K562 (cell line): ENCODE data around the gene TTC28. TPM values are rescaled to one million over a fixed set of nuclear protein-coding genes. Genes with fewer than 3 reads are reported as not detected.

ENCODE experiments used
- ATAC-seq: fragments of 200-7000 bp; cut with Tn5 transposase; 3 replicates; pipeline ENCODE4 v1.9.1; 2020; ENCODE audit warnings: moderate library complexity
- BruUV-seq: library from RNA; stranded (reverse); fragments of 400-500 nt; replicated peaks from 2 replicates; lab custom pipeline; 2021; lab: Mats Ljungman, UMichigan
- CTCF ChIA-PET: fragments of 300-600 bp; formaldehyde crosslinking; extraction: SDS; loops from one replicate; lab custom pipeline; 2021; ENCODE audit warnings: low intra/inter-chr PET ratio; lab: Yijun Ruan, JAX
- POLR2A ChIA-PET: fragments of 300-600, 350-650 bp; sonication (Branson Sonifier 250); formaldehyde crosslinking; extraction: SDS; loops from one replicate; lab custom pipeline; 2021; ENCODE audit warnings: antibody characterized with exemption, inconsistent platforms; lab: Yijun Ruan, JAX
- DNase-seq, 4 experiments: peaks; one replicate each; pipeline versions ENCODE4 v3.0.0 to v3.0.0-alpha.2; 2011 to 2018; ENCODE audit warnings: low spot score in 3 of 4, mixed read lengths in 3 of 4; ENCODE audit errors: extremely low read depth in 1 of 4
- FAIRE-seq: peaks from 2 replicates; lab custom pipeline; 2011; peaks lifted over from hg19 to GRCh38; lab: Jason Lieb, UNC
- H2AFZ ChIP-seq: 2 replicates; pipeline ENCODE4 v1.6.0; 2011; ENCODE audit warnings: low read depth, low read length, control low read depth, inconsistent platforms
- H3K27ac ChIP-seq: fragments of 200-600 bp; 3 replicates; pipeline ENCODE4 v1.8.0; 2011; ENCODE audit warnings: low read depth, mild to moderate bottlenecking, control low read depth, inconsistent platforms, low read length, moderate library complexity, mixed read lengths; ENCODE audit errors: extremely low read depth
- H3K27me3 ChIP-seq, 2 experiments: fragments of 300-600 bp in 1 of 2; 2 replicates in 1 of 2; 3 replicates in 1 of 2; pipeline versions ENCODE4 v1.6.0 to v1.8.0; 2011; ENCODE audit warnings: inconsistent platforms in 2 of 2, low read length in 2 of 2, mild to moderate bottlenecking in 1 of 2, mixed read lengths in 1 of 2, moderate library complexity in 1 of 2; ENCODE audit not compliant: control insufficient read depth in 2 of 2, insufficient read depth in 2 of 2
- H3K36me3 ChIP-seq: fragments of 300-600 bp; 3 replicates; pipeline ENCODE4 v1.8.0; 2011; ENCODE audit warnings: mild to moderate bottlenecking, low read length, inconsistent platforms; ENCODE audit not compliant: control insufficient read depth, insufficient read depth
- H3K4me1 ChIP-seq, 2 experiments: fragments of 200-600 bp in 1 of 2; replicated peaks in 1 of 2; 2 replicates in 1 of 2; 3 replicates in 1 of 2; pipeline versions ENCODE4 v1.5.1 to v1.8.0; 2011; ENCODE audit warnings: inconsistent platforms in 2 of 2, low read length in 2 of 2, mild to moderate bottlenecking in 1 of 2, mixed read lengths in 1 of 2, moderate library complexity in 1 of 2; ENCODE audit not compliant: control insufficient read depth in 2 of 2, insufficient read depth in 2 of 2
- H3K4me2 ChIP-seq: 2 replicates; pipeline ENCODE4 v1.6.1; 2011; ENCODE audit warnings: low read length, control low read depth, inconsistent platforms, mixed read lengths; ENCODE audit not compliant: insufficient read depth
- H3K4me3 ChIP-seq: fragments of 200-600 bp; sonication (generic), shearing (Covaris generic); 2 replicates; pipeline ENCODE4 v1.5.1; 2016; ENCODE audit warnings: control low read depth, inconsistent platforms
- H3K79me2 ChIP-seq: fragments of 200-600 bp; 3 replicates; pipeline ENCODE4 v1.8.0; 2011; ENCODE audit warnings: low read length, inconsistent platforms; ENCODE audit not compliant: control insufficient read depth, insufficient read depth
- H3K9ac ChIP-seq, 2 experiments: 2 replicates each; pipeline versions ENCODE4 v1.6.0 to v1.6.1; 2011; ENCODE audit warnings: low read depth in 2 of 2, low read length in 2 of 2, control low read depth in 1 of 2, inconsistent platforms in 1 of 2, mild to moderate bottlenecking in 1 of 2, mixed read lengths in 1 of 2; ENCODE audit not compliant: insufficient read depth in 1 of 2
- H3K9me1 ChIP-seq: one replicate; pipeline ENCODE4 v1.6.0; 2011; ENCODE audit warnings: inconsistent platforms, mild to moderate bottlenecking, low read length, moderate library complexity; ENCODE audit not compliant: control insufficient read depth, insufficient read depth
- H3K9me3 ChIP-seq: replicated peaks from 2 replicates; pipeline ENCODE4 v1.5.1; 2011; ENCODE audit warnings: low read depth, low read length, inconsistent platforms; ENCODE audit not compliant: control insufficient read depth, insufficient read depth
- H4K20me1 ChIP-seq: replicated peaks from 2 replicates; pipeline ENCODE4 v1.6.1; 2011; ENCODE audit warnings: low read length, inconsistent platforms, mixed read lengths; ENCODE audit not compliant: control insufficient read depth, insufficient read depth
- BCL6 ChIP-seq: fragments of 250-450 bp; sonication (Bioruptor Pico); IDR thresholded peaks from 2 replicates; pipeline ENCODE4 v1.4.0; 2020
- E2F3 ChIP-seq: fragments of 250-450 bp; sonication (Bioruptor Pico); IDR thresholded peaks from 2 replicates; pipeline ENCODE4 v1.4.0; 2020; ENCODE audit warnings: mild to moderate bottlenecking
- HNRNPK ChIP-seq: fragments of 200-400 bp; formaldehyde crosslinking; IDR thresholded peaks from one replicate; pipeline ENCODE4 v1.6.1; 2018; ENCODE audit warnings: mild to moderate bottlenecking, low read depth, low read length; ENCODE audit not compliant: poor library complexity, severe bottlenecking
- MXI1 ChIP-seq: IDR thresholded peaks from 2 replicates; pipeline ENCODE4 v1.6.1; 2011; ENCODE audit warnings: low read depth, mild to moderate bottlenecking, improper control_type of control experiment, low read length
- SAFB2 ChIP-seq: fragments of 200-400 bp; formaldehyde crosslinking; IDR thresholded peaks from 2 replicates; pipeline ENCODE4 v1.6.1; 2018; ENCODE audit warnings: borderline replicate concordance, low read length, low read depth, moderate library complexity; ENCODE audit not compliant: severe bottlenecking
- TBL1XR1 ChIP-seq, 2 experiments: IDR thresholded peaks; 2 replicates each; pipeline ENCODE4 v1.6.1; 2012; ENCODE audit warnings: improper control_type of control experiment in 2 of 2, low read length in 2 of 2, mild to moderate bottlenecking in 1 of 2
- ZNF184 ChIP-seq: sonication (generic); formaldehyde crosslinking; IDR thresholded peaks from 2 replicates; pipeline ENCODE4 v1.5.0; 2020; ENCODE audit warnings: missing genetic modification reagents
- ZNF445 ChIP-seq: fragments of 250-450 bp; sonication (Bioruptor Pico); IDR thresholded peaks from 2 replicates; pipeline ENCODE4 v1.4.0; 2020; ENCODE audit warnings: low read depth, mild to moderate bottlenecking, moderate library complexity
- WGBS: fragments of 100-300 bp; shearing (Covaris generic); methylation state at CpG from one replicate; pipeline ENCODE4 v1.1.6; 2016; ENCODE audit warnings: low coverage, mixed read lengths; ENCODE audit not compliant: insufficient coverage; ENCODE audit errors: missing lambda C conversion rate; 5-methylcytosine and 5-hydroxymethylcytosine counted together
- in situ Hi-C: fragments of 300-500 bp; cut with MboI; formaldehyde crosslinking; loops from 4 replicates; pipeline ENCODE4 v1.15.0; 2018; ENCODE audit warnings: inconsistent platforms, mixed read lengths
- intact Hi-C: fragments of 100-400 bp; cut with micrococcal nuclease; formaldehyde crosslinking; loops from 2 replicates; pipeline ENCODE4 v1.14.2; 2022
- polyA plus RNA-seq, 8 experiments: library from polyadenylated mRNA; depleted of rRNA in 4 of 8; stranded (reverse) in 5 of 8; unstranded in 3 of 8; fragments of >200 nt; fragmentation: Nextera tagmentation in 2 of 8; fragmentation: Illumina TruSeq in 1 of 8; extraction: Ambion mirVana in 2 of 8; extraction: Trizol in 1 of 8; gene quantifications; 2 replicates each; pipeline versions ENCODE4 v1.2.1 to v1.2.3, GENCODE V29; 2011 to 2014; ENCODE audit warnings: inconsistent platforms in 1 of 8, missing spikeins in 1 of 8
- total RNA-seq, 7 experiments: library from RNA; depleted of rRNA in 6 of 7; stranded (reverse); fragments of >200 nt in 6 of 7; fragmentation: Illumina TruSeq in 2 of 7; extraction: Trizol in 2 of 7; gene quantifications; 2 replicates each; pipeline versions ENCODE4 v1.2.1 to v1.2.3, GENCODE V29; 2011 to 2021; ENCODE audit warnings: low replicate concordance in 1 of 7
- TF ChIP-seq, protein P1 (sequence below): fragments of 250-450 bp; sonication (Bioruptor Pico); IDR thresholded peaks from 2 replicates; pipeline ENCODE4 v1.5.0; 2021; ENCODE audit warnings: mild to moderate bottlenecking, moderate library complexity

TTC28 gene
- total and polyA plus RNA-seq, 9 of the 15 experiments (the other 6 are each of a cell fraction or from before 2014, with no cell fraction given): 0.22 to 10.7 (median 3.1) TPM

DNA sequence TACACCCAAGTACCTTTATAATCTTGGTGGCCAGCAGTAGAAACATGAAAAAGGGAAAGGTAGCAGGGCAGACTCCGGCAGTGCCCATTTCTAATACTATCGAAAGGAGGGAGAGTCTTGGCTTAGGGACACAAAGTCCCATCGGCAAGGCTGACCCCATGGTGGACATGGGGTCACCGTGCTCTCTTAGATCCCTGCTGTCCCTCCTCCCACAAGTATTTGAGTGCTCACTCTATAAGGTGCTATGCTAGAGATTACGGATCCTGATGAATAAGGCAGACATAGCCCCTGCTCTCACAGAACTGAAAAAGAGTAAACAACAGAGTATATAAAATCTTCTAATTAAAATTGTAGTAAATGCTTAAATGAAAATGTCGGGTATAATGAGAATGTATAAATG is 588.2 kb downstream of the TTC28 start:
- no peaks in the 10 kb centered on the region for H3K27me3 ChIP-seq
- in situ Hi-C loops (no loop called here), intact Hi-C loops (no loop called here)
- H3K27ac ChIP-seq: no peak overlapping the region
- ChIA-PET POLR2A (no interaction called here), CTCF (no interaction called here)
- no peak for FAIRE-seq
- no peaks in the 10 kb centered on the region for H3K9me3 ChIP-seq
- 34% methylated on average over 4 of the region's 6 CpGs for WGBS
- no peak overlapping the region for H3K4me3 ChIP-seq
- DNase-seq: no peak
- H3K79me2 ChIP-seq: no peaks in the 10 kb centered on the region
- no peak overlapping the region for H3K9ac ChIP-seq
- no peaks in the 10 kb centered on the region for H4K20me1 ChIP-seq
- TF ChIP-seq HNRNPK (no peak), ZNF445 (no peak), E2F3 (CRISPR knock-in tag) (no peak), TBL1XR1 (IDR thresholded peaks at IDR 0.05; ENCODE audit: low read length in 2 of 2) (no peak), SAFB2 (no peak), MXI1 (no peak), BCL6 (no peak), ZNF184 (CRISPR knock-in tag) (no peak)
- TF ChIP-seq, protein P1, sequence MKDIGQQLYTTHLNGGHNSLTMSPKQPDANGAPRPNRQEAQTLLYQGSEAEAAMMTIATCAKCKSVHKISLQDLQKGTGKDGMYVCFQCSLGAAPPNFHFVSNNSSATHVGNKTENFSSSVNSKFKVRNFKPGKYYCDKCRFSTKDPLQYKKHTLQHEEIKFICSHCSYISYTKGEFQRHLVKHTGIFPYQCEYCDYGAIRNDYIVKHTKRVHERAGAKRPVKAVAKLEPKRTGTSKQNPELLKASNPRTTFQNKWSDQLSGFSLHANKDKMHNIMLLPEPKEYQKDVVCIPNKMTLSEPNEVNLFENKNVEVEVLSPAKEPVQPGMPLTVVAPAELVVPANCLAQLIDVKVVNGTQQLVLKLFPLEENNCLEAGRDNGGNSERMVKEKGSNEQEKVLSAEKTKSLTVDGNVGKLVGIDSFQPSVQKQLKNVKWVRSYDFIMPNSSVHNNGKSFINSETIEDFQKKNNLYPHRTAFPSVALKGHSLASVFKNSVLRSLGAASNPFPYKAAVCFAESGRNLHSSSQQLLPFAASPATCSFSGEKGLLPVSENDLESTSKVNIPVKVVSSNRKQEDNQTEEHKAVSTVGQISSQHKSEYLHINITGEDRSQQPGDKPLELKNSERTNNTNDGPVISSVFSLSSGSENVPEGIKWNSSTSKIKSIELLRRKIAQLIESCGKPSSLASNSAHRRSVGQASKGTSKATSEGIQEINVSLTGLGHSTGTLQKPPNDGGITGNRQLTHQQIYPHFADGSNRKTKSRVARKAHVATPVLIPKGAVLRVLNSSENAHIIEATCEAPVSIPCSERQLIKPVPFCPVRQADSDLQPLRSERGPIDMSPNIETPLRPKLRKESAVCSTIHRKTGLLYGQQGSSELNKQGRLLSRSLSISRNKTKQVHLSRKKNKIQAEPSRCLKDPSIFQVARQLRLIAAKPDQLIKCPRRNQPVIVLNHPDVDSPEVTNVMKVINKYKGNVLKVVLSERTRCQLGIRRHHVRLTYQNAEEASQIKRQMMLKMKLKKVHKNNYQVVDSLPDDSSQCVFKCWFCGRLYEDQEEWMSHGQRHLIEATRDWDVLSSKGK (CRISPR knock-in tag): no peak
- no peak overlapping the region for H3K4me2 ChIP-seq
- BruUV-seq: no TSS peak
- H3K36me3 ChIP-seq: no peaks in the 10 kb centered on the region
- no peaks in the 10 kb centered on the region for H3K4me1 ChIP-seq
- H2AFZ ChIP-seq: no peak overlapping the region
- no peak for ATAC-seq
- no peaks in the 10 kb centered on the region for H3K9me1 ChIP-seq
